GM10266 (cell line): ENCODE data around the gene EGFR.

ENCODE experiments used
- DNase-seq: peaks from one replicate; pipeline ENCODE4 v3.0.0; 2012; ENCODE audit errors: extremely low spot score
- TF ChIP-seq, protein P1 (sequence below): IDR thresholded peaks from 2 replicates; pipeline ENCODE4 v1.5.1; 2012; ENCODE audit warnings: mild to moderate bottlenecking, low read depth; ENCODE audit not compliant: control insufficient read depth, insufficient read depth; ENCODE audit errors: missing control alignments

Gene EGFR

DNA sequence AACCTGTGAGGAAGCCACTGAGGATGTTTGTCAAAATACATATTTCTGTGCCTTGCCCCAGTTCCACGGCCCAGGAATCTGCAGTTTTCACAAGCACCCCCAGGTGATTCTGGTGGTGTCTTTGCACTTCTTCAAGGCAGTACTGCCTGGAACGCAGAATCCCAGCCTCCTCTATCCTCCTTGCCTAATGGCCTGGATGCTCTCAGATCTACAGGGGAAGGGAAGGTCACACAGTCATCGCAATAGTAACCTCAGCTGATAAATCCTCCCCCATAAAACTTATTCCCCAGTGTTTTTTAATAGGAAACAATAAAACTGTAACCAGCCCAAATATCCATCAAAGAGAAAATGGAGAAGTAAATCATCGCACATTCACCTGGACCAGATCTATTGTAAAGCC, 78.3 kb downstream of the EGFR start:
- no peak for DNase-seq
- TF ChIP-seq, protein P1, sequence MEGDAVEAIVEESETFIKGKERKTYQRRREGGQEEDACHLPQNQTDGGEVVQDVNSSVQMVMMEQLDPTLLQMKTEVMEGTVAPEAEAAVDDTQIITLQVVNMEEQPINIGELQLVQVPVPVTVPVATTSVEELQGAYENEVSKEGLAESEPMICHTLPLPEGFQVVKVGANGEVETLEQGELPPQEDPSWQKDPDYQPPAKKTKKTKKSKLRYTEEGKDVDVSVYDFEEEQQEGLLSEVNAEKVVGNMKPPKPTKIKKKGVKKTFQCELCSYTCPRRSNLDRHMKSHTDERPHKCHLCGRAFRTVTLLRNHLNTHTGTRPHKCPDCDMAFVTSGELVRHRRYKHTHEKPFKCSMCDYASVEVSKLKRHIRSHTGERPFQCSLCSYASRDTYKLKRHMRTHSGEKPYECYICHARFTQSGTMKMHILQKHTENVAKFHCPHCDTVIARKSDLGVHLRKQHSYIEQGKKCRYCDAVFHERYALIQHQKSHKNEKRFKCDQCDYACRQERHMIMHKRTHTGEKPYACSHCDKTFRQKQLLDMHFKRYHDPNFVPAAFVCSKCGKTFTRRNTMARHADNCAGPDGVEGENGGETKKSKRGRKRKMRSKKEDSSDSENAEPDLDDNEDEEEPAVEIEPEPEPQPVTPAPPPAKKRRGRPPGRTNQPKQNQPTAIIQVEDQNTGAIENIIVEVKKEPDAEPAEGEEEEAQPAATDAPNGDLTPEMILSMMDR: no peak

DNA sequence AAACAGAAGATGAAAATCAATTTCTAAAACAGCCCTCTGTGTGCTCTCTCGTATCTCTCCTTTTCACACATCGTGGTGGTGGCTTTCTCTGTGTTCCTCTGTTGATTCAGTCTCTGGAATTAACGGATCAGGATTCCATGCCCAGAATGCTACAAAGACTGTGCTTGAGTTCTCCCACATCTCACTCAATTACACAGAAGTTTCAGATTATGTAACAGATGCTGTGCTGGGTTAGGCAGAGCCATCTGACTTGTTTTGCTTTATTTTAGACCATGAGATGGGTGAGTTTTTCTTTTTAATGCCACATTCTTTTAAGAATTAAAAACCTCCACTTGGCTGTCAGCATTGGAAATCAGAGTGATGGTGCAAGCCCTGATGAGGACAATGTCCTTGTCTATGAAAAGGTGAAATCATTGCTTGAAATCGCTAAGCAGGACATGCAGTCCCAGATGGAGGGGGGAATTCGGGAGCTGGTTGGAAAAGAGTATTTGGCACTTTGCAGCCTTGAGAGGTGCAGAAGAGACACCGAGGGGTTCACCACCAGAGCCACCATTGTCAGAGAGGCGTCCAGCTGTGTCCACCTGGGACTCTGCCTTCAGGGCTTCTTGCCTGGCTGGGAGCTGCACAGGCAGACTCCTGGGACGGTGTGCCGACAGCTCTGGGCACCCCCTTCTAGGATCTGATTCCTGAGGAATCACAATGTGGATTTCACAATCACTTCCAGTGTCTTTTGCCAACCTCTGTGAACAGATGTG, 80.4 kb downstream of the EGFR start:
- TF ChIP-seq, protein P1: no peak
- DNase-seq: no peak

DNA sequence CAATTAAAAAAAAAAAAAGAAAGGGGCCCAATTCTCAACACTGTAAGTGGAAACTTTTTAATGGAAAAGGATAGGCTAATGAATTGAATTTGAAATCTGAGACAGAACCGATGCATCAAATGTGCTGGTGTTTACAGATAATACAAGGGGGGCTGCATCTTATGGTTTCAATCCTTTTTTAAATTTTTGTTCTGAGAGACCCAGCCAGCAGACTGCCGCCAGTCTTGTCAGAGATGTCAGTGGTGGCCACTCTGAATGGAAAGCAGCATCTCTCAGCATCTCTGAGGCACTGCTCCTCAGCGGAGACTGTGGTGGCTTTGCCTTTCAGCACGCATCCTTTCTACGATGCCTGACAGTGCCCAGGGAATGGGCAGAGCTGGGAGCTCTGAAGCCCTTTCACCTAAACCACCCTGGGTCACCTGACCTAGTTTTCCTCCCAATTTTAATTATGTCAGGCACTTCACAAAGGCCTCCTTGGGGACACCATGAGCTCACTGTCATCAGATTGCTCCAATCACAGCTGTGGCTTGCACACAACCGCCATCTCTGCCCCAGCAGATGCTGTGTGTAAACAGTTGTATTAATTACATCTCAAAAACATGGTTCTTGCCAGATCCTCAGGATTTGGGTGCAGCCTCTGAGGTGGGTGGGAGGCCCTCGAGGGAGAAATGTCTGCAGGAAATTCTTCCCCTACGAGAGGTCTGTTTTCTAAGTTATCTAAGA, 81.2 kb downstream of the EGFR start:
- TF ChIP-seq, protein P1: no peak
- no peak for DNase-seq

DNA sequence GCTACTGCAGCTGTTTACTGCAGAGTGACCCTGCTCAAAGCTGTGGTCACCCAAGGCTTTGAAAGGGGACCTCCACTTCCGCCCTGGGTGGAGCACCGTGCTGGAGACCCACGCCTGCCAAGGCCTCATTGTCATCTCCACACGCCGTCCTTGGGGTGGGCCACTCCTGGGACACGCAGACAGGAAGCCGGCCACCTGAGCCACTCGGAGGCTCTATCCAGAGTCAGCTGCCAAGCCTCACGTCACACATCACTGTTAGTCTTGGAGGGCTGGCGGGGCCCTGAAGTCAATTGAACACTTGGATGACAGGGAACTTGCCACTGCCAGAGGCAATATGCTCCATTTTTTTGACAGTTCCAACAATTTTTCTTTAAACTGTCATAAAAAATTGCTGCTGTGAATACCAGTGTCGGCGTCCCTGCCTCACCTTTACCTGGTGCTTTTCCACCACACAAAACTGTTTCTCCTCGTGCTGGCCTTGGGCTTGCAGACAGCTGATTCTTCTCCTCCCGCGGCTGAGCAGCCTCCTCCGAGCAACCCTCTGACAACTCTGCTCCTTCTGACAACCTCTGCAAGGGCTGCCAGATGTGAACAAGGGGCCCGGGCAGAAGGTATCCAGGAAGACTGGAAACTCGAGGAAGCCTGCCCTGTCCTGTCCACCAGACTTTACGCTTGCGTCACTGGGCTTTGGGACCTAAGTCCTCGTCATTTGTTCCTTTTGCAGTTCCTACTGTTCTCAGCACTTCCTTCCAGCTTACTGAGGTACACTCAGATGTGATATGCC, 81.9 kb downstream of the EGFR start:
- no peak for DNase-seq

DNA sequence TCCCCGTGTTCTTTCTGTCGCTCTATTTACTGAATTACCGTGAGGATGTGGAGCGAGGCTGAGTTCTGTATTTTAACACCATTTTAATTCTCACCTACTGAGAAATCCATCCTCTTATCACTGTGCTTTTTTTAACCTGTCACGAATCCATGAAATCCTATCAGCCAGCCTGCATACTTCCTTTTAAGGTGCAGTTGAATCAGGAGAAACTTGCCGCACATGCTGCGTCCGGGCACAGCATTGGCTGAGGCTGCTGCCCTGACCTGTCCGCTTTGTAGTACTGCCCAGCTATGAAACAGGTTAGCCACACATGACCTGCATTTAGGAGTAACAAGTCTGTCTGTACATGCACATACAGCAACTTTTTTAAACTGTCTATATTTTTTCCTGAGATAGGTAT, 82.5 kb downstream of the EGFR start:
- TF ChIP-seq, protein P1: no peak
- DNase-seq: no peak

More for the DNA sequence above, 81.9 kb downstream of the EGFR start:
- TF ChIP-seq, protein P1: no peak

DNA sequence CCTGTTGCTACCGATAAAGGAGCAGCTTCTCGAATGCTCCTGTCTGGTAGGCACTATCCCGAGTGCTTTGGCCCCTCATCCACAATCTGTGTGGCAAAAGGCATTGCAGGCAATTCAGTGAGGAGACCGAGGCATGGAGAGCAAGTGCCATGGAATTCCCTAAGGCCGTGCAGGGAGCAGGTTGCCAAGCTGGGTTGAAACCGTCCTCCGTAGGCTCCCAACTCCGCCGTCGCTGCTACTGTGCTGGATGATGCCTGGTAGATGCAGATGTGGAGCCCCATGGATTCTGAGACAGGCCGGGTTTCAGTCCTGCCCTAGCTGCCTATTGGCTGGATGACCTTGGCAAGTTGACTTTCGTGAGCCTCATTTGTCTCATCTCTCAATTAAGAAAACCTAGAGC, 85.3 kb downstream of the EGFR start:
- DNase-seq: no peak
- TF ChIP-seq, protein P1: no peak
